ENCODE data around the gene NIPA2.

Gene NIPA2

DNA sequence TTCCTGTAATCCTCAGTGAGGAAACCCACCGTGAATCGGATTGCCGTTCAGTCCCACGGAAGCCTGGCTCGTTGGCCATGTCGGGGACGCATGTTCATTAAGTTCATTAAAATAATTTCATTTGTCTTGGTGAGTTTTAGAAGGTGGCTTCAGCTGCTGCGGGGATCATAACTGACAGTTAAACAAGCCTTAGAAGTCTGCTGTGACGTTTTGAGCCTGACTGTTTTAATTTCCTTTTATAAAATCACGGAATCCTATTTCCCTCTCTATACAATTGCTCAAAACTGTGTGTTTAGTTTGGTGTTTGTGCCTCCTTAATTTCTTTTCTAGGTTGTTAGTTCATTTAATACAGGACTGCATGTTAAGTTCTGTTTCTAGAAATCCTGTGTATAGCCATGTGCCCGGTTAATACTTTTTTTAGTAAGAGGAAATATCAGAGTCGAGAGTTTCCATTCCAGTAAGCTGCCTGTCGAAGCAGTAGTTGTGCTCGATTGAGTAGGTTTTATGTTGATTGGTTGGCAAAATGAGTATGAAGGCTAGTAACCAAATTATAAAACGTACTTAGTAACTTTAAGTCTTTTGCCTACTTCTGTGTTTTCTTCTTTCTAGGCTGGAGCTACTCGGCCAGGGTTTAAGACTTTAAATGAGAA lies 705 bp downstream of the NIPA2 start:
- peak; percentile 36 for DNase-seq (ENCODE audit: low spot score)

DNA sequence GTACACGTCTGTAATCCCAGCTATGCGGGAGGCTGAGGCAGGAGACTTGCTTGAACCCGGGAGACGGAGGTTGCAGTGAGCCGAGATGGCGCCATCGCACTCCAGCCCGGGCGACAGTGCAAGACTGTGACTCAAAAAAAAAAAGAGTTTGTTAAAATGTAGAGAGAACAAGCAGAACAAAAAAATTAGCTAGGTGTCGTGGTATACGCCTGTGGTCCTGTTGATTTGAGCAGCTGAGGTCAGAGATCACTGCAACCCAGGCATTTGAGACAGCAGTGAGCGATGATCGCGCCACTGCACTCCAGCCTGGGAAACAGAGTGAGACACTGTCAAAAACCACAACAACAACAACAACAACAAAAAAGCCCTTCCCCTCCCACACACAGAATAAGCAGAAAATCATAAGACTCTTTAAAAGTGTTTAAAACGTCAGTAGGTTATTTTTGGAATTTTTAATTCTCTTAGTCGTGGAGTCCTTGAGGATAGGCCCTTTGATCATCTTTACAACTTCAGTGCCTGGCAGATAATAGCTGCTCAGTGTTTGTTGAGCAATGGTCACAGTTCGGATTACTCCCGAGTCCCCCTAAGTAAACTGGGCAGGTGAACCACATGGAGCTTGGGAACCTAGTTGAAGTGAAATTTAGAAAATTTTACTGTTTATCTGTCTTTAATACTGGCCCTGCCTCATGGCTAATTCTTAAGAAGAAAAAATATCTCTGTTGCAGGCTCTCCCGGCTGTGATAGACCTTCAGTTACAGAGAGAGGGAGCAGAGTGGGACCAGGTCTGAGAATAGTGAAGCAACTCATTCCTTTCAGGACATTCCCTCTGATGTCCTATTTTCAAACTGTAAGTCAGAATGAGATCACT lies 6.2 kb downstream of the NIPA2 start:
- no peak for DNase-seq (ENCODE audit: low spot score)

DNA sequence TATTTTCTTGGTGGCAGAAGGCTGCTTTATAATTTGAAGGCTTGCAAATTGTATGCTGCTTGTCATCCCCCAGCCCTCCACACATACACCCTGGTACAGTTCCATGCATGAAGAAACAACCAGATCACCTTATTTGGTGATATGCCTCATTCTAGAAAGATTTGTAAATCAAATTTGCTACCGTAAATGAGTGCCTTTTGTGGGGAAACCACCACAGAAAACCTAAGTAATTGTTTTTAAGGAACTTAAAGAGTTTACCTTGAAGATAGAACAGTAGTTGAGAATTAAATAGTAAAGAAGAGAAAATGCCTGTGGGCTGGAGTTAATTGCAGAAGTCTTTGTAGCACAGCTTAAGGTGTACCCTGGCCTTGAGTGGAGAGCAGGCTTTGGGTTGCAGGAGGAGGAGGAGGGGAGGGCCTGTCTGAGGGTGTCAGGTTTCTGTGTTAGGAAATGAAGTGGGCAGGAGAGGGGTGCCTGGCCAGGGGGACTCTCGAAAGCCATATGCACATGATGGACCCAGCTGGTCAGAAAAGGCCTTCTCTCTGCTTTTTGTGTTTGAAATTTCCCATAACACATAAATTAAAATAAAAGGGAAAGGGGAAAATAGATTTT lies 6.9 kb downstream of the NIPA2 start:
- DNase-seq (ENCODE audit: low spot score), result no peak

DNA sequence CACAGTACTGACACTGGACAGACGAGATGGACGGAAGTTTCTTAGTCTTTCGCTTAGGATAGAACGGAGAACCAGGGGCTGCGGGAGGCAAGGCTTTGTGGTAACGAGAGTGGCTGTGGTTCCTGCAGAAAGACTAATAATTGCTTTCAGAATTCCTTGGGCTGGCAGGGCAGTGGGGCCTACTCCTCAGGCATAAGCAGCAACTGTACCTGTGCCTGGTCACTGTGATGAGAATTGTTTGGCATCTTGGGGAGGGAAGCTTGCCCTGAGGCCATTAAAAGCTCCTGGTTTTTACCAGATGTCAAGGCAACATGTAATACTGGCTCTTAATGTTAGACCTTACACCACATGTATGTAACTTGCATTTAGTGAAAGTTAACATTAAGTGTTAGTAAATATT lies 7.6 kb downstream of the NIPA2 start:
- no peak for DNase-seq (ENCODE audit: low spot score)

DNA sequence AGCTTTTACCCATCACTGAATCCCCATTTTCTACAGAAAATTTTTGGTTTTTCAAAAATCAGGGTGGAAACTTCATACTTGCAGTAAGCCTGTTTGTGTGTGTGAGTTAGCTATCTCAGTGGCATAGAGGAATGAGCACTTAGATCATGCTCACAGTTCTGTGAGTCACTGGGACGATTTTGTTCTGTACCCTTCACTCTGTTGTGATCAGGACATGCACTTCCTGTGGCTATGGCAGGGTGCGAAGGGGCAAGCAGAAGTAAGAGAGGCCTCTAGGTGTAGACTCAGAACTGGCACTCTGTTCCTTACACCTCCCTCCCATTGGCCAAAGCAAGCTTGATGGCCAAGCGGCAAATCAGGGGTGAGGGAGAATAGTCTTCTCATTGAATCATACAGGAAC lies 11.6 kb downstream of the NIPA2 start:
- no peak for DNase-seq (ENCODE audit: low spot score)

DNA sequence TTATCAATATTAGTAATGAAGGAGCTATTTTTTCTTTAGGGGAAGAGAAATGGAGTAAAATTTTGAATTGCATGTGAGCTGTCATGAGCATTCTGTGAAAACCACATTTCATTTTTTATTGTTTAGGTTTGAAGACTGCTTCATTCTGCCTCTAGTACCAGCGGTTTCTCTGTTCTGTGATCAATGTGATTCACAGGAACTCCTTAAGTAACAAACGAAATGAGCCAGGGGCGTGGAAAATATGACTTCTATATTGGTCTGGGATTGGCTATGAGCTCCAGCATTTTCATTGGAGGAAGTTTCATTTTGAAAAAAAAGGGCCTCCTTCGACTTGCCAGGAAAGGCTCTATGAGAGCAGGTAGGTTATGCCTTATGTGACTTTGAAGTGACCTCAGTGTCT lies 13.0 kb downstream of the NIPA2 start:
- DNase-seq (ENCODE audit: low spot score), result no peak

DNA sequence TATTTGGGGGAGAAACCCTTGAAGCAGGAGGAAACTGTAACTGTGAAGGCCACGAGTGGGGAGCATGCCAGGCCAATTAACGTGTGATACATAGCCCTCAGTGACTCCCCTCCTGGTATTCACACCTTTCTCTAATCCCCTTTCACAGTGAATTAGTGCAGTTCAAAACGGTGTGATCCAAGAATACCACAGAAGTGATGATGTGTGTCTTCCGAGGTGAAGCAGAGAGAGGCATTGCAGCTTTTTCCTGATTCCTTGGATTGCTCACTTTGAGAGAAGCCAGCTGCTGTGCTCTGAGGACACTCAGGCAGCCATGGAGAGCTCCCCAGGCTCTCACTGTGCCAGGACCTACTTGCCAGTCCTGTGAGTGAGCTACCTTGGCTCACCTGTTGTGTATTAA lies 17.3 kb downstream of the NIPA2 start:
- no peak for DNase-seq (ENCODE audit: low spot score)

DNA sequence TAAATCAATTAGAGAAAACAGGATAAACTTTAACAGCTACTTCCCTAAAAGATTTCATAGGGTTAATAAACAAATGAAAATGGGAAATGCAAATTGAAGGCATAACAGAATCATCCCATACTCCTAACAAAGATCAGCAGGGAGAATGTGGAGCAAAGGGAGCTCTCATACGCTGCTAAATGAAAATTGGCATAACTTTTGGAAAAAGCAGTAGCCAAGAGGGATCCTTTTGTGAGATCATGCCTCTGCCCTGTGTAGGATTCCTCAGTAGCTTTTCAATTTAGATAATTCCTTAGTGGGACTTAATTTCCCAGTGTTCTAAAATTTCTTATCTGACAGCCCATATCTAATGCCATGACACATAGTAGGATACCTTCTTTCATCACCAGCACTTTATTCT lies 18.2 kb downstream of the NIPA2 start:
- DNase-seq (ENCODE audit: low spot score), result no peak

DNA sequence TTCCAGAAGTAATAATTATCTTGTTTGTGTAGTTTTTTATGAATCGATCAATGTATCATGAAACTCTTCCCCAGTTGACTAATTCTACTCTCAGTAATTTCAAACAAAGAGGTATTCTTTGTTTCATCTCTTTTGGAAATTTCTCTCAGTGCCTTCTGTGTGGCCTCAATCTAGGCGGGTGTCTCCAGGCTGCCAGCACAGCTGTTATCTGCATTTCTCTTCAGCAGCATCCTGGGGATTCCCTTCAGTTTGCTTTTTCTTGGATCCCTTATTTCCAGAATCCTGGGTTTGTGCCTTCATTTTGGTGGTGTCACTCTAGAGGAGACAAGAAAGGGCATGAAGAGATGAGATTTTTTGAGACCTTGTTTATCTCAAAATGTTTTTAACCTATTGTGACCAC lies 22.7 kb downstream of the NIPA2 start:
- no peak for DNase-seq (ENCODE audit: low spot score)

DNA sequence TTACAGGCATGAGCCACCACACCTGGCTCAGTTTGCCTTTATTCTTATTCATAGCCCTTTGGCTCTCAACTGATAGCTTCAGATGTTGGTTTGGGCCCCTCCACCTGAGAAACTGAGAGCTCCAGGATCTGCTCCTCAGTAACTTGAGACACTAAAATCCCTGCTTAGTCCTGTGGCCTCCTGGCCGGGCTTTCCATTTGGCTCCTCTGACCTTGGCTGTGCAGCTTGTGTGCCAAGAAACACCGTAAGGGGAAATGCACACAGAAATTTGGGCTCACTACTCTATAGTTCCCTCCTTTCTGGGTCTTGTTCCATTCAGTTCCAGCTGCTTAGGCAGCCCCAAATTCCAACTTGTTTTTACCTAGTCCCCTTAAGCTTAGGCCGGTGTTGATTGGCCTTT lies 24.9 kb downstream of the NIPA2 start:
- DNase-seq (ENCODE audit: low spot score), result no peak

DNA sequence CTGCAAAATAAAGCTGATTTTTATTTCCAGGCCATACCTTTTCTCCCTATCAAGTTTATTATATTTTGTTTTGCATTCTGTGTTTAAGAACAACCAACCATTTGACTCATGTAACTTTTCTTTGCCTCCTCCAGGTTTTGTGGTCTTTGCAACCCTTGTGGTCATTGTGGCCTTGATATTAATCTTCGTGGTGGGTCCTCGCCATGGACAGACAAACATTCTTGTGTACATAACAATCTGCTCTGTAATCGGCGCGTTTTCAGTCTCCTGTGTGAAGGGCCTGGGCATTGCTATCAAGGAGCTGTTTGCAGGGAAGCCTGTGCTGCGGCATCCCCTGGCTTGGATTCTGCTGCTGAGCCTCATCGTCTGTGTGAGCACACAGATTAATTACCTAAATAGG lies 27.6 kb downstream of the NIPA2 start:
- no peak for DNase-seq (ENCODE audit: low spot score)

DNA sequence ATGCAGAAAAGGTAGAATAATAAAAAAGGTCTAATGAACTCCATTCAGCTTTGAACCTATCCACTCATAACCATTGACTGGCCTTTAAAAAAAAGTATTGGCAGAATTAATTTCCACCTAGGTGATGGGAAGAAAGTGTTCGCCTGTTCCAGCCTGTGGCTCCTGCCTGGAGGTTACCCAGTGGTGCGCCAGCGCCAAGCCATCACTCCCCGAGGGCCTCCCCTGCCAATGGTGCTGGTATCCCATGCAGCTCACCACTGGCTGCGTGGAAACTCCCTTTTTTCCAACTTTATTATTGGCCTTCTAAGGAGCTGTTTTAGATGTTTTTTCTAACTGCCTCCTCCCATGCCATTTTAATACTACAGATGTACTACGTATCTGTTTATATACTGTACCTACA lies 29.4 kb downstream of the NIPA2 start:
- no peak for DNase-seq (ENCODE audit: low spot score)

DNA sequence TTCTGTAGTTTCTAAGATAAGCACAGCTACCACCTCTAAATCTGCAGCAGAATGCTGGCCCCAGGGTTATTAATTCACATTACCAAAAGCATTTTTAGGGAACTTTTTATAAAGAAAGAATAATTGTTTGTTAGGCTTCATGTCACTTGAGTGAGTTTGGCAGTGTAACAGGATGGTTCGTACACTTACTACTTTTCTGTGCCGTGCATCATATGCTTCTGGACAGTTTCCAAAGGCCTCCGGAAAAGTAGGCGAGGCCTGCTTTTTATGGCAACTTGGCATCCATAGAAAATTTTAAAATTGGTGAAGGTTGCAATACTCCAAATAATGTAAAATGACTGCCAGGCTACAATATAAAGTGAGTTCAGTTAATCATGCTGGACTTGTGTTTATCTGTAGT lies 30.0 kb downstream of the NIPA2 start:
- no peak for DNase-seq (ENCODE audit: low spot score)

DNA sequence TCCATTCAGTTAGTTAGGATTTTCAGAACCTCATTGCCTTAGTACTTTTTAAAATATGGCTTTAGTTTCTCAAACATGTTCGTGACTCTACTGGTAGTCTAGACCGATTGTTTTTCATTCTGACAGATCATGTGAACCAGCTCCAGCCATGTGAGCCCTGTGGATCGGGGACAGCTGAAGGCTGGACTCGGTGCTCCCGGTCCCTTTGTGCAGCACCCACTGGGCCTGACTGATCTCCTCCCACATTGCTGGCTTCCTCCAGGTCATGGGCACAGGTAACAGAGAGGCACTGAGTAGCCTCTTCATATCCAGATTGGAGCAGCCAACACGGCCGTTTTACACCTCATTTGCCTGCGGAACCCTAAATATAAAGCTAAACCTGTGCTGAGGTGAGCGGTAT lies 30.5 kb downstream of the NIPA2 start:
- DNase-seq (ENCODE audit: low spot score), result no peak

DNA sequence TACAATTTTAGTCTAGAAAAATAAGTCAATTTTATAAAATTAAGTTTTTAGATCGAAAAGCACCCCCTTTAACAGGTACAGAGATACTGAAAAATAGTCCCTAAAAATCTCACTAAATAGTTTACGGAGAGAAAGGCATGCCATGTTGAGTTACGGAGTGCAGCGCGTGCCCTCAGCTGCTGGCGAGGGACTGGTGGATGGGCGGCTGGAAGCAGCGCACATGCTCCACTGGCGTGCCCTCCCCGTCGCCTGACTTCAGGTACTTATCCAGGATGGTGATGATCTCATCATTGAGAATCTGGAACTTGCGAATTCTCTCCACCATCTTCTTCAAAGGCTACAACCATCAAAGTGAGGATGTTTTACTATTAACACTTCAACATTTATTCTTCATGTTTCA lies 31.4 kb downstream of the NIPA2 start:
- DNase-seq (ENCODE audit: low spot score), result no peak

DNA sequence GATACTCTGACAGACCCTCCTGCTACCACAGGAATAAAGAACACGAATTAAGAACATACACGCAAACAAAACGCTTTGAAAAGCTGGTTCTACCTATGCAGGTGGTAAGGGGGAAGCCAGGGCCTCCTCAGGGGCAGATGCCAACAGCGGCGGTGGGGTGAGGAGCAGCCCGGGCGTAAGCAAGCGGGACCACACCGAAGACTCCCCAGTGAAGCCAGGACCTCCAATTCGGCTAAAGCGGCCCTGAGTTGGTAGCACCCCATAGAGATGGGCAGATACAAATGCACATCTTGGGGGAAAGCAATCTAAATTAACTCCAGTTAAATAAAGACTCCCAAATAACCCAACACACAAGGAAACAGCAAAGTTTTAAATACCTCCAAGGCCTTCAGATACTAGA lies 32.4 kb downstream of the NIPA2 start:
- no peak for DNase-seq (ENCODE audit: low spot score)

DNA sequence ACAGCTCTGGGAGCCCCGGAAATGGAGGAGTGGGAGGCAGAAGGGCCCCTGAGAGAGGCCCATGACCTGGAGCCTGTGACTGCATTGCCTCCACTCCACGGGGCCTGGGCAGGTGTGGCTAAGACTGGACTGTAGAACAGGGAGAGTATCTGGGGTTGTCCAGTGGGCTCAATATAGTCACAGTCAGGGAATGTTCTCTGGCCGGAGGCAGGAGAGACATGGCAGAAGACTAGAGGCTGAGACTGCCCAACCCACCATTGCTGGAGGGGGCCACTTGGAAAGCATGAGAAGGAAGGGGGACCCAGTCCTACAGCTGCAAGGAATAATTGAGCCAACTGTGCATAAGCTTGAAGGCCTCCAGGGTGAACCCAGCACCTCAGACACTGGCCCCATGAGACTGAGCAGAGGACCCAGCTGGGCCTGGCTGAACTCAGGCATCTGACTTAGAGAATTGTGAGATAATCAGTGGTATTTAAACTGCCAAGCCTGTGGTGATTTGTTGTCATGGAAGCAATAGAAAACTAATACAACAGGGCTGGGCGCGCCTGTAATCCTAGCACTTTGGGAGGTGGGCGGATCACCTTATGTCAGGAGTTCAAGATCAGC lies 33.1 kb downstream of the NIPA2 start:
- no peak for DNase-seq (ENCODE audit: low spot score)

DNA sequence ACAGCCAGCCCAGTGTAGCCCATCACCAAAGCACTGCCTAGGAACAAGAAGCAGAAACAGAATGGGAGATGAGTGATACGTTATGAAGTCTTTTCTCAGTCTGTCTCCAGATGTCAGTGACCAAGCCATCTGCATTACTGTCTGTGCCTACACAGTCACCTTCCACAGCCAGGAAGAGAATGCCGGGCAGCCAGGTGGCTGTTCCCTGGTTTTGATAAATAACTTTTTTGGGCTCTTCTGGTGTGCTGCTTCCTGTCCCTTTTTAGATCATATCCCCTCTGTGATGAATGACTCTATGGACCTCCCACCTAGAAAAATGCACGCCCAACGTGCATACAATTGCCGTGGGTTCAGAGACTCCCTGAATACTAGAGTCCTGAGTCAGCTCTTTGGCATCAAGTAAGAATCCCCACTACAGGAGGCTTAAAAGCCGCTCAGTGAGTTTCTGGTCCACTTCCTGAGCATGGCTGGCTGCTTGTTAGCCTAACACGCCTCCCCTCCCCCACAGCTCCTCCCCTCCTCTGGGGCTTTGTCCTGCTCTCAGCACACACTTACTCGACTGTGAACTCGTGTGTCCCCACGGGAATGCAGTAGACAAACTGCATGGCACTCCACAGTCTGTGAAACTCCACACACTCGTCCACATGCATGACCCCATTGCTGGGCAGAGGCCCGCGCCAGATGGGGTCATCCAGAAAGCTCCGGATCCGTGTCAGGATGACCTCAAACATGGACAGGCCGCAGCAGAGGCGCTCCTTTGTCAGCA lies 34.7 kb downstream of the NIPA2 start:
- DNase-seq (ENCODE audit: low spot score), result no peak

DNA sequence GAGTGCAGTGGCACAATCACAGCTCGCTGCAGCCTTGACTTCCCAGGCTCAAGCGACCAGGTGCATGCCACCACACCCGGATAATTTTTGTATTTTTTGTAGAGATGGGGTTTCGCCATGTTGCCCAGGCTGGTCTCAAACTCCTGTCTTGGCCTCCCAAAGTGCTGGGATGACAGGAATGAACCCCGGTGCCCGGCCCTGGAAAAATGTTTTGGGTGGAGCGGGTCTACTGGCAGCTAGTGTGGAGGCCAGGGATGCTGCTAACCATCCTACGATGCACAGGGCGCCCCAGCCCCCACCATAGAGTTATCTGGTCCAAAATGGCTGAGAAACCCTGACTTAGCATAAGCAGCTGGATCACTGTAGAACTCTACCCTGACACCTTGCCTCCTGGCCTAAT lies 35.4 kb downstream of the NIPA2 start:
- no peak for DNase-seq (ENCODE audit: low spot score)

DNA sequence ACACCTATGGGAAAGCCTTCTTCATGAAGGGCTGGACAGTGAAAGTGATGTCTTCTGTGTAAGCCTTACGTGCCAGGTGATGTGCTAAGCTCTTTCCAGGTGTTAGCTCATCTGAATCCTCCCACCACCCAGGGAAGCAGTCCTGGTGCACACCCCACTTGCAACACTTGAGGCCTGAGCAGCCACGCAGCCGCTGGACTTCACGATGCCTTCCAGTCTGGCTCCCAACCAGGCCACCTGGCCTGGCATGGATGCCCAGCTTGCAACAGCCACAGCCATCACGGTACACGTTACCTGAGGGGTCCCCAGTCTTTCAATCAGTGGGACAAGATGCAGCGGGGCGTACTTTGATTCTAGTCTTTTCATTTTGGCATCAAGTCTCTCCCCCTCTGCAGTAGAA lies 35.8 kb downstream of the NIPA2 start:
- DNase-seq (ENCODE audit: low spot score), result no peak

DNA sequence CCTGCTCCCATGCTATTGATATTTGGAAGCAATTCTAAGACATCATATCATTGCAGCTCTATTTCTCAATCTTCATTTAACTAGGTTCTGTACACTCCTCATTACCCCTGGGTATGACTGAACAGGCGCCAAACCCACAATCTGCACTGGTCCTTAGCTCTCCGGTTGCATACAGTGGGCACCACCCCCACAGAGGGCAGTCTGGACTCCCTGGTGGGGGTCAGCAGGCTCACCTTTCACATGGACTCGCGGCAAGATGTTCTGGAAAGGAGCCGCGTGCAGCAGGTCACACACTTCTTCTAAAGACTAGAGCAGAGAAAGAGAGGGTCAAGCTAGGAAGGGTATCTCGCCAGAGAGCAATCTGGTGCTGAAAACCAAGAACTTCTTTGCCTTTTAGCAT lies 36.5 kb downstream of the NIPA2 start:
- DNase-seq (ENCODE audit: low spot score), result no peak

DNA sequence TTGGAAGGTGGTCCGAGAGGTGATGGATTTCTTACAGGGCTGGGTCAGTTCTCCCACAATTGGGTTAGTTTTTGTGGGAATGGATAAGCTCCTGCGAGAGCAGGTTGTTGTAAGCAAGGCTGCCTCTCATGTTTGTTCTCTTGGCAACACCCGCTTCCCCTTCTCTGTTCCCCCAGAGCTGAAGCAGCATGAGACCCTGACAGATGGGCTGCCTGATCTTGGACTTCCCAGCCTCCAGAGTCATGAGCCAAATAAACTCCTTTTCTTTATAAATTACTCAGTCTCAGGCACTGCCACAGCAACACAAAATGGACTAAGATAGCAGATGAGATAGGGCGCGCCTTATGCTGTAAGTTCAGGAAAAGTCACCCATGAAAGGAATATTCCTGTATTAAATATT lies 38.7 kb downstream of the NIPA2 start:
- DNase-seq (ENCODE audit: low spot score), result no peak

All from hematopoietic multipotent progenitor cell treated with erythropoietin and hydrocortisone succinate and interleukin-3 and kit ligand, for 17 days (in vitro differentiated cells).